HG03378 (cell line): Measurements from ENCODE around the gene GNB1.

Experiments
- ATAC-seq: cut with Tn5 transposase; IDR thresholded peaks from one replicate; pipeline ENCODE4 v1.9.1; 2021; ENCODE audit warnings: mild to moderate bottlenecking, moderate library complexity; ENCODE audit not compliant: unreplicated experiment

The GNB1 gene

GRCh38 chr1:1910651-1911331 lies 19.9 kb upstream of the GNB1 start:
- ATAC-seq = no peak

GRCh38 chr1:1910033-1910465 lies 19.2 kb upstream of the GNB1 start:
- no peak for ATAC-seq

GRCh38 chr1:1908506-1908791 lies 17.6 kb upstream of the GNB1 start:
- no peak for ATAC-seq

DNA sequence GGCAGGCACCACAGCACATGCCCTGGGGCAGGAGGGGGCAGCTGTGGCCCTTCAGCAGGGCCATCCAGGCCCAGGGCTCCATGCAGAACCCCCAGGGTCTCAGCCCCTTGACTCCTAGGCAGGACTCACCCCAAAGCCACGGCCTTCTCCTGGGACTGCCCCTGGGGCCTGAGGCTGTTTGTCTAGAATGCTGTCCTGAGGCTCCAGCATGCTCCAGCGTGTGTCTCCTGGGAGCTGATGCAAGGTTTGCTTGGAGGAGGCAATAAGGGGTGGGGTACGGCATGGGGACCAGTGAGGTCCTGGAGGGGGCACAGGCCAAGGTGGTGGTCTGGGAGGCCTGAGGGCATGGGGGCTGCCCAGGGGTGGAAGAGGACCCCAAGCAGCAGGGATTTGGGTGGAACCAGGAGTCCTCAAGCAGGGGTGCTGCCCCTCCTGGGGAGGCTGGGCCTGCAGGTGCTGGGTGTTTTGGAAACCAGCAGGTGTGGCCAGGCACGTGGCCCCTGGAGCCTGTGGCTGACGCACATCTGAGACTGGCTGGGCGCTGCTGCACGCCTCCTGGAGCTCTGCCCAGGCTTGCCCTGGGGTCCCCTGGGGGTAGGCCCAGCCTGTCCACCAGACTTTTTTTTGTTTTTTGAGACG lies 16.3 kb upstream of the GNB1 start:
- no peak for ATAC-seq

- no peak for ATAC-seq
Observed at GRCh38 chr1:1906185-1907097, 15.6 kb upstream of the GNB1 start.

GRCh38 chr1:1903224-1903623 lies 12.3 kb upstream of the GNB1 start:
- no peak for ATAC-seq

- ATAC-seq = no peak
Observed at GRCh38 chr1:1901641-1902294, 10.9 kb upstream of the GNB1 start.

DNA sequence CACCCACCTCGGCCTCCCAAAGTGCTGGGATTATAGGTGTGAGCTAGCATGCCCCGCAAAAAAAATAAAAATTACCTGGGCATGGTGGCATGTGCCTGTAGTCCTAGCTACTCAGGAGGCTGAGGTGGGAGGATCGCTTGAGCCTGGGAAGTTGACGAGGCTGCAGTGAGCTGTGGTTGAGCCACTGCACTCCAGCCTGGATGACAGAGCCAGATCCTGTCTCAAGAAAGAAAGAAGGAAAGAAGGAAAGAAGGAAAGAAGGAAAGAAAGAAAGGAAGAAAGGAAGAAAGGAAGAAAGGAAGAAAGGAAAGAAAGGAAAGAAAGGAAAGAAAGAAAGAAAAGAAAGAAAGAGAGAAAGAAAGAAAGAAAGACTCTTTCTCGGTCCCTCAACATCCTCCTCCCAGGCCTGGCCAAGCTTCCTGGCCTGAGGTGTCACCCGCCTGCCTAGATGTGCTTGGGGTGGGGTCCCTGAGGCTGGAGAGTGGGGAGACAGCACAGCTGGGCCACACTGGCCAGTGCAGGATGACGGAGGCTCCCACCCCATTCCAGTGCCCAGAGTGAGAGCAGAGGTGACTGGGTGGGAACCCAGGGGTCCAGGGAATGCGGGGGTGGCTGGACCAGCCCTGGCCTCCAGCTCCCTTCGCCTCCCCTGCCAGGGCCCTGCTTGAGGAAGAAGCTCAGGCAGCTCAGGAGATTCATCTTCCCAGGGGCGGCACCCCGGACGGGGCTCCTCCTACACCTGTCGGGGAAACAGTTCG lies 10.2 kb upstream of the GNB1 start:
- no peak for ATAC-seq

DNA sequence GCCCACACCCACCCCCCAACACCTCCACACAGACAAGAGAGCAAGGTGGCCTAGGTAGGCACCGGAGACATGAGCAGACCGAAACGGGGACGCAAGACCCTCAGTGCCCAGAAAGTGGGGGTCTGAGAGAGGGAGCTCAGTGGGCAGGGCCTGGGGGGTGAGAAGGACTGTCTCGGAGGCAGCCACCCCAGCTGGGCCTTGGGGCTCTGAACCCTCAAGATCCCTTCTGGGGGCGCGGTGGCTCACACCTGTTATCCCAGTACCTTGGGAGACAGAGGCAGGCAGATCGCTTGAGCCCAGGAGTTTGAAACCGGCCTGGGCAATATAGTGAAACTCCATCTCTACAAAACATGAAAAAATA lies 9.1 kb upstream of the GNB1 start:
- no peak for ATAC-seq

DNA sequence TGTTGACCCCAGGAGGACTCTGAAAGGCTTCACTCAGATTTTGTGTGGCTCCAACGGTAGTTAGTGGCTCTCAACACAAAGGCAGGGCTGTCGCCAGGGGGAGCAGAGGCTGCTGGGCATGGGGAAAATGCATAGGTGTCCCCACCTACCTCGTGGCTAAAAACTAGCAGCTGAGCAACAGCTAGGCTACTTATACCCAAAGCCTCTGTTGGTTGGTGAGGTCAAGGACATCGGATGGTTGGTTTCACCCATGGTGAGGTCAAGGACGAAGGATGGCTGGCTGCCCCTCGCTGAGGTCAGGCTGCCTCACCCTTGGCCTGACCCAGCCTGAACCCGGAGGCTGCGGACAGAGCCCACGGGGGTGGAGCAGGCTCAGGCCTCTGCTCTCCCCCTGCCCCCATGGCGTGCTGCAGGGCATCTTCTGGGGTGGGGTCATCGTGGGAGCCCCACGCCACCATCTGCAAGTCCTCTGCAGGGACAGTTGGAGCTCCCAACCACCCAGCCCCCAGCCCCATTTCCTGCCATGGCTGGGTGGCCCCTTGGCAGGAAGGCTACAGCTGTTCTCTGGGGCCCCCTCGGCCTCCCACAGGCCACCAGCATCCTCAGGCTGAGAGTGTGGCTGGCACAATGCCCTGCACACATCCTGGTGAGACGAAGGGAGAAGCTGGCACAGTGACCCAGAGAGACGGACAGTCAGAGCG lies 8.5 kb upstream of the GNB1 start:
- ATAC-seq = no peak

DNA sequence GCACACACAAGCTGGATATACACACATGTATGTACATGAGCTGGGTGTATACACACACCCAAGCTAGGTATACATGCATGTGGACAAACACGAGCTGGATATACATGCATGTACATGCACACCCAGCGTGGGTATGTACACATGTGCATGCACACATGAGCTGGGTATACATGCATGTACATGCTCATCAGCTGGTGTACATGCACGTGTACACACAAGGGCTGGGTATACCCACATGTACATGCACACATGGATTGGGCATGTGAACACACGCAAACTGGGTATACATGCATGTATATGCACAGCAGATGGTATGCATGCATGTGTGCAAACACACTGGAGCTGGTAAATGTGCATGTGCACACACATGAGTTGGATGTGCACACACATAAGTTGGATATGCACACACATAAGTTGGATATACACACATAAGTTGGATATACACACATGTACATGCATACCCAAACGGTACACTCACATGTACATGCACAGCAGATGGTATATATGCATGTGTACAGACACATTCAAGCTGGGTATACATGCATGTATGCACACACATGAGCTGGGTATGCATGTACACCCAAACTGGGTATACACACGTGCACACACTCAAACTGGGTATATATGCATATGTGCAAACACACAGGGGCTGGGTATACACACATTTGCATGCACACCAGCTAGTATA lies 7.5 kb upstream of the GNB1 start:
- no peak for ATAC-seq

DNA sequence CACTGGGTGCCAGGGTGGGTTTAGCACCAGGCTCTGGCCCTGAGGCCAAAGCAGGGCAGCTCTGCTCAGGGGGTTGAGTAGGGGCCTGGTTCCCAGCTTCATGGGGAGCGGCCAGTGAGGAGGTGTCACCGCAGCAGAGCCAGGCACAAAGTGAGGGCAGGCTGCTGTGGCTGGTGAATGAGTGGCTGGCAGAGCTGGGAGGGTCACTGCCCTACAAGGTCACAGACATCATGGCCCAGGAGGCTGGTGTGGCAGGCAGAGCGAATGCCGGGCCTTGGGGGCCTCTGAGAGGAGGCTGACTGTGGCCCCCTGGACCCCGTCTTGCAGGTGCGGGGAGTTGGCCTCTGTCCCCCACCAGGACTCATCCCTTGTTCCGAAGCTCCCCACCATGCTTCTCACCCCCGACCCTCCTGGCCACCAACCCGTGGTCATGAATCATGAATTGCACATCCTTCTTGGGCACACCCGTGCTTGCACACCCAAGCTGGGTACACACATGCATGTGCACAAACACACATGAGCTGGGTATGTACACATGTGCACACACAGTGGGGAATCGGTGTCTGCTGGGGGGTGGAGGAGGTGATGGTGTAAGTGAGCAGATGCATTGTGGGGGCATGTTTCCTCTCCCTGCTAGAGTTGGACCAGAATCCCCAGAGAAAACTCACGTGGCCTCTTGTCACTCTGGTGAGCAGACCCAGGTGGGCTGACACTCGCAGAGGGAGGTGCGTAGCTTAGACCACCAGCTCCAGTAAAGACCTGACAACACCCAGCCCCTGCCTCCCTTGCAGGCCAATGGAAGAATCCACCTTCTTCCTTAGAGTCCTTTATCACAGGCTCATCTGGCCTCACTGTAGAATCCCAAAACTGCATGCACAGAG lies 4.8 kb upstream of the GNB1 start:
- no peak for ATAC-seq

DNA sequence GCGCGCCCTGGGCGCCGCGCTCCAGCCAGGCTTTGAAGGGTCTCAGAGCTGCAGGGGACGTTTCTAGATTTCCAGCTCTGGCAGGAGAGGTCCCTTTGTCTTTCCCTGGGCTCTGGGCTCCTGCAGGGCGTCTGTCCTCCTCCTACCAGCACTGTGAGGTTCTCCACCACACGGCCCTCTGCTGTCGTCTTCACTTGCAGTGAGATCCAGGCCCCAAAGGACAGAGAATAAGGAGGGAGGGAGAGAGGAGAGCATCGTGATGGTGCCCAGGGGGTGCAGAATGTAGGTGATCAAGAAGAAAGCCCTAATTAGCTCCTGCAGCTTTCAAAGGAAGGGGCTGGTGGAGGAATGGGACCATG lies 4.2 kb upstream of the GNB1 start:
- ATAC-seq = no peak

DNA sequence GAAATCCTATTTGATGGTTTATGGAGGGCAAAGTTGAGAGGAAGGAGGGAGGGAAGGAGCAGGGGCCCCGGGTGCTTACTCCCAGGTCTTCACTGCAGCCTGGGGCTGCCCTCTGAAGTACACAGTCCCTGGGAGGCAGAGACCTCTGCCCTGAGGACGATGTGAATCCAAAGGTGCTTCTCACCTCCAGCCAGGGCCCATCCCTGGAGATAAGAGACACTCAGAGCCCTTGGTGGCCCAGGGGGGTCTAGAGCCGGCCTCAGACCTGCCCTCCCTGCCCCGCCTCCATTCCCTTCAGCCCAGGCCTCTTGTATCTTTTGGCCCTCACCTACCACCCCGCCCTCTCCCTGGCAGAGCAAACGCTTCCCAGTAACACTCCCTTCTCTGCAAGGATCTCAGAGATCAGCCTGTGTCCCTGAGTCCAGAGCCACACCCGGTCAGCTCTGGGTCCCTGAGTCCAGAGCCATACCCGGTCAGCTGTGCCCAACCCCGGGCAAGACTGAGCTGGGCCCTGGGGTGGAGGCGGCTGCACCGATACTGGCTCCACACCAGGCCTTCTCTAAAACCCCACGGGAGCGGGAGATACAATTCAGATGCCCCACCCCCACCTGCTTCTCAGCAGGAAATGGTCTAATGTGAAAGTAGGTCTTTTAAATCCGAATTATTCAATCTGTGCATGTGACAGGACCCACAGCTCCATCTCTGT lies 3.6 kb upstream of the GNB1 start:
- ATAC-seq = no peak

GRCh38 chr1:1893997-1894353 lies 3.1 kb upstream of the GNB1 start:
- no peak for ATAC-seq

GRCh38 chr1:1893291-1893985 lies 2.6 kb upstream of the GNB1 start:
- no peak for ATAC-seq

DNA sequence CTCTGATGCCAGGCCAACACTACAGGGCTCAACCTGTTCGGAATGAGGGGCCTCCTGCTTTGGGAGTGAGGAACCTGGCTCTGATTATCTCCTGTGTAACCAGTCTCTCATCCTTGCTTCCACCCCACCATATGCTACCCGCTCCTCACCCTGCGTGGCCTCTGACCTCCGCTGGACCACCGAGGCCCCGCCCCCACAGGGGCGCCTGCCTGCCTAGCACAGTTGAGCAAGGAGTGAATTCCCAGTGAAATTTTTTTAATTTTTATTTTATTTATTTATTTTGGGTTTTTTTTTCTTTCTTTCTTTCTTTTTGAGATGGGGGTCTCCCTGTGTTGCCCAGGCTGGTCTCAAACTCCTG lies 1.9 kb upstream of the GNB1 start:
- ATAC-seq = no peak
